Smooth muscle cell (in vitro differentiated cells): ENCODE results near the gene CTNND2. TPM values are rescaled to one million over a fixed set of nuclear protein-coding genes. Genes with fewer than 3 reads are reported as not detected.

ENCODE experiments used
- DNase-seq: peaks from one replicate; lab custom pipeline; 2025; ENCODE audit not compliant: unreplicated experiment; lab: John Stamatoyannopoulos, UW
- H2AFZ ChIP-seq: fragments of 200-600 bp; sonication (generic); 2 replicates; pipeline ENCODE4 v1.6.0; 2016; ENCODE audit warnings: antibody characterized with exemption, low read depth, mild to moderate bottlenecking
- H3F3A ChIP-seq: fragments of 200-600 bp; sonication (generic); 2 replicates; pipeline ENCODE4 v1.6.0; 2017; ENCODE audit warnings: antibody characterized with exemption, low read depth
- H3K27ac ChIP-seq: fragments of 200-600 bp; sonication (generic); 2 replicates; pipeline ENCODE4 v1.5.1; 2016; ENCODE audit warnings: low read depth, mild to moderate bottlenecking
- H3K27me3 ChIP-seq: fragments of 200-600 bp; sonication (generic); 2 replicates; pipeline ENCODE4 v1.6.1; 2016; ENCODE audit warnings: low read depth, mild to moderate bottlenecking
- H3K36me3 ChIP-seq: fragments of 200-600 bp; sonication (generic); 2 replicates; pipeline ENCODE4 v1.5.1; 2016; ENCODE audit warnings: low read depth
- H3K4me1 ChIP-seq: fragments of 200-600 bp; sonication (generic); 2 replicates; pipeline ENCODE4 v1.5.1; 2016; ENCODE audit warnings: low read depth
- H3K4me2 ChIP-seq: fragments of 200-600 bp; sonication (generic); 2 replicates; pipeline ENCODE4 v1.6.0; 2016; ENCODE audit warnings: mild to moderate bottlenecking
- H3K4me3 ChIP-seq: fragments of 200-600 bp; sonication (generic); 2 replicates; pipeline ENCODE4 v1.5.1; 2016; ENCODE audit warnings: mild to moderate bottlenecking
- H3K79me2 ChIP-seq: fragments of 200-600 bp; sonication (generic); 2 replicates; pipeline ENCODE4 v1.6.0; 2016; ENCODE audit warnings: low read depth, mild to moderate bottlenecking
- H3K9ac ChIP-seq: fragments of 200-600 bp; sonication (generic); 2 replicates; pipeline ENCODE4 v1.6.0; 2016; ENCODE audit warnings: low read depth
- H3K9me3 ChIP-seq: fragments of 200-600 bp; sonication (generic); replicated peaks from 2 replicates; pipeline ENCODE4 v1.5.1; 2016; ENCODE audit warnings: low read depth
- H4K20me1 ChIP-seq: fragments of 200-600 bp; sonication (generic); 2 replicates; pipeline ENCODE4 v1.6.0; 2016; ENCODE audit warnings: low read depth
- WGBS: methylation state at CpG from one replicate; pipeline ENCODE4 v1.1.7; 2016; ENCODE audit warnings: low lambda C conversion rate; 5-methylcytosine and 5-hydroxymethylcytosine counted together
- polyA plus RNA-seq: library from polyadenylated mRNA; unstranded; fragments of >200 nt; fragmentation: Nextera tagmentation; extraction: Ambion mirVana; gene quantifications from 2 replicates; pipeline ENCODE4 v1.2.1, GENCODE V29; 2016
- total RNA-seq: library from RNA; depleted of rRNA; stranded (reverse); fragments of >200 nt; gene quantifications from 2 replicates; pipeline ENCODE4 v1.2.3, GENCODE V29; 2014
- TF ChIP-seq, protein P1 (sequence below): fragments of 200-600 bp; sonication (generic); IDR thresholded peaks from 2 replicates; pipeline ENCODE4 v1.5.1; 2017; ENCODE audit warnings: borderline replicate concordance, mild to moderate bottlenecking, antibody characterized with exemption; ENCODE audit not compliant: insufficient read depth, poor library complexity, severe bottlenecking

Gene CTNND2
- total and polyA plus RNA-seq, 2 experiments from 2014 or later: 2.7 to 5.8 TPM

DNA sequence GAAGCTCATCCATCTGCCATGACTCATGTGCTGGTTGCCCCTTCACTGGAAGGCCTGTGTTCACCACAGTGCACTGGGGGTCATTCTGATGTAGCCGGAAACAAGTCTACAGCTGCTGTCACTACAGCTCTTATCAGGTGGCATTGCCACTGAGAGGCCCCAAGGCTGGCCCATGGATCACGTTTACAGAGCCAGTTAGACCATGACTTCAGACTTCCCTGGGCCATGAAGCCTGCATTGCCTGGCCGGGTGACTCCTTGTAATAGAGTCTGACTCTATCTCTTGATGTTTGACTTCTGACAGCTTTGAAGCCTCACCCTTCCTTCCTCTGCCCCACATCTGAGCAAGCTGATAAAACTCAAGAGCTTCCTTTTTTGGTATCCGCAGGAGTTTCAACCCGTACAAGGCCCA is 669.7 kb downstream of the CTNND2 start:
- no peak overlapping the region for H3K9ac ChIP-seq
- no peaks in the 10 kb centered on the region for H3K9me3 ChIP-seq
- no peaks in the 10 kb centered on the region for H3F3A ChIP-seq
- no peaks in the 10 kb centered on the region for H3K36me3 ChIP-seq
- no peak overlapping the region for H2AFZ ChIP-seq
- H3K27me3 ChIP-seq: no peaks in the 10 kb centered on the region
- no peaks in the 10 kb centered on the region for H3K4me1 ChIP-seq
- no peak overlapping the region for H3K27ac ChIP-seq
- H3K79me2 ChIP-seq: no peaks in the 10 kb centered on the region
- no peaks in the 10 kb centered on the region for H4K20me1 ChIP-seq
- TF ChIP-seq, protein P1, sequence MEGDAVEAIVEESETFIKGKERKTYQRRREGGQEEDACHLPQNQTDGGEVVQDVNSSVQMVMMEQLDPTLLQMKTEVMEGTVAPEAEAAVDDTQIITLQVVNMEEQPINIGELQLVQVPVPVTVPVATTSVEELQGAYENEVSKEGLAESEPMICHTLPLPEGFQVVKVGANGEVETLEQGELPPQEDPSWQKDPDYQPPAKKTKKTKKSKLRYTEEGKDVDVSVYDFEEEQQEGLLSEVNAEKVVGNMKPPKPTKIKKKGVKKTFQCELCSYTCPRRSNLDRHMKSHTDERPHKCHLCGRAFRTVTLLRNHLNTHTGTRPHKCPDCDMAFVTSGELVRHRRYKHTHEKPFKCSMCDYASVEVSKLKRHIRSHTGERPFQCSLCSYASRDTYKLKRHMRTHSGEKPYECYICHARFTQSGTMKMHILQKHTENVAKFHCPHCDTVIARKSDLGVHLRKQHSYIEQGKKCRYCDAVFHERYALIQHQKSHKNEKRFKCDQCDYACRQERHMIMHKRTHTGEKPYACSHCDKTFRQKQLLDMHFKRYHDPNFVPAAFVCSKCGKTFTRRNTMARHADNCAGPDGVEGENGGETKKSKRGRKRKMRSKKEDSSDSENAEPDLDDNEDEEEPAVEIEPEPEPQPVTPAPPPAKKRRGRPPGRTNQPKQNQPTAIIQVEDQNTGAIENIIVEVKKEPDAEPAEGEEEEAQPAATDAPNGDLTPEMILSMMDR: no peak
- WGBS: 44% methylated on average over 5 of the region's 5 CpGs
- no peak for DNase-seq
- no peak overlapping the region for H3K4me3 ChIP-seq
- H3K4me2 ChIP-seq: no peak overlapping the region

- Histone ChIP-seq H3K4me3 (no peak overlapping the region), H3K9me3 (no peaks in the 10 kb centered on the region), H3K79me2 (no peaks in the 10 kb centered on the region), H3K27ac (no peak overlapping the region), H3K9ac (no peak overlapping the region), H3K4me2 (no peak overlapping the region), H4K20me1 (no peaks in the 10 kb centered on the region), H3K4me1 (no peaks in the 10 kb centered on the region), H2AFZ (no peak overlapping the region), H3K36me3 (no peaks in the 10 kb centered on the region), H3F3A (no peaks in the 10 kb centered on the region), H3K27me3 (no peaks in the 10 kb centered on the region)
- TF ChIP-seq, protein P1: no peak
- WGBS: 90% methylated on average over 3 of the region's 3 CpGs
- no peak for DNase-seq
These were observed 673.4 kb downstream of the CTNND2 start for GRCh38 chr5:11230890-11231289.

- Histone ChIP-seq H3K4me3 (no peak overlapping the region), H3K36me3 (no peaks in the 10 kb centered on the region), H3F3A (no peaks in the 10 kb centered on the region), H3K27ac (no peak overlapping the region), H2AFZ (no peak overlapping the region), H3K79me2 (no peaks in the 10 kb centered on the region), H3K9me3 (no peaks in the 10 kb centered on the region), H4K20me1 (no peaks in the 10 kb centered on the region), H3K27me3 (no peaks in the 10 kb centered on the region), H3K4me1 (no peaks in the 10 kb centered on the region), H3K4me2 (no peak overlapping the region), H3K9ac (no peak overlapping the region)
- no peak for DNase-seq
- TF ChIP-seq, protein P1: no peak
- WGBS: 94% methylated on average over 3 of the region's 3 CpGs
These were observed 677.2 kb downstream of the CTNND2 start for GRCh38 chr5:11227064-11227463.

DNA sequence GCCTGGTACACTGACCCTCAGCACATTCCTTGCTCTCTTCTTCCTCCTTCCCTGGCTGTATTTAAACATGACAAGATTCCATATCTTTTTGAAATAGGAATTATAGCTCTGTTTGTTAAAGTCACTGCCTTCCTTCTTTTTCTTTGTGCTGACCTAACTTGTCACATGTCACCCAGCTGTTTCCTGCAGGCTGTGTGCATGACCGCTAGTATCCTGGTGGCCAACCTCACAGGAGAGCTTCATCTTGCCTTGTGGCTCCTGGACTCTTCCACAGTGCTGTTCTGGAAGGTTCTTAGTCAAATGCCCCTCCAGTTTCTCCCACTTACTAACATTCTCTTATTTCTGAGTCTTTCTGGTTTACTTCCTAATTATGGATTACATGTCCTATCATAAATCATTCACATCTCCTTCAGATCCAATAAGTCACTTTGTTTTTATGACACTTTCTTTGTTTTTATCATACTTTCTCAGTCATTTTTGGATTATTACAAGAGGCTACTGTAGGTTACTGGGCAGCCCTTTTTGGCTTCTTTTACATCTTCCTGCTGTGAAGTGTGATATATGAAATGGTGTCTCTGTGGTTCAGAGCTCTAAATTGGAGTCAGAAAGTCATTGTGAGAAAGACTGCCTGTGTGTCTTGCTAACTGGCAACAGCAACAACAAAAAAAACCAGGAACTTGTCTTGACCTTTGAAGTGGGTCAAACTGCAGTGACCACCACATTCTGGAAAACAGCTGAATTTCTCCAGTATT is 679.6 kb downstream of the CTNND2 start:
- Histone ChIP-seq H3K36me3 (no peaks in the 10 kb centered on the region), H3K27me3 (no peaks in the 10 kb centered on the region), H3K4me1 (no peaks in the 10 kb centered on the region), H3K4me3 (no peak overlapping the region), H3K27ac (no peak overlapping the region), H3K79me2 (no peaks in the 10 kb centered on the region), H3K4me2 (no peak overlapping the region), H3K9me3 (no peaks in the 10 kb centered on the region), H2AFZ (no peak overlapping the region), H3K9ac (no peak overlapping the region), H4K20me1 (no peaks in the 10 kb centered on the region), H3F3A (no peaks in the 10 kb centered on the region)
- TF ChIP-seq, protein P1: no peak
- no peak for DNase-seq
- 90% methylated on average over 1 of the region's 1 CpG for WGBS
